ENCODE data around the gene PRR22.

PRR22 gene

GRCh38 chr19:5827891-5828660 lies 43.5 kb upstream of the PRR22 start:
- Histone ChIP-seq H4K20me1 (ENCODE audit: insufficient read depth, low read length) (no peaks in the 10 kb centered on the region), H3K79me2 (ENCODE audit: low read length) (no peaks in the 10 kb centered on the region), H3K36me3 (replicated peaks; ENCODE audit: insufficient read depth, low read length) (no peaks in the 10 kb centered on the region), H3K9ac (ENCODE audit: low read length) (peak overlapping the region; percentile 80), H3F3A (ENCODE audit: insufficient read depth, low read length) (peaks cover 14% of the 10 kb centered on the region), H3K27ac (ENCODE audit: low read length) (peak overlapping the region; percentile 74; the same call in 1 of the 2 replicates), H3K4me2 (ENCODE audit: low read depth, low read length) (peak overlapping the region; percentile 82), H2AFZ (ENCODE audit: low read length) (peak overlapping the region; percentile 37), H3K4me3 (ENCODE audit: low read length) (peak overlapping the region; percentile 66), H3K9me2 (replicated peaks; ENCODE audit: insufficient read depth, low read length) (no peaks in the 10 kb centered on the region), H3K9me3 (replicated peaks; ENCODE audit: insufficient read depth, low read length) (no peaks in the 10 kb centered on the region), H3K4me1 (ENCODE audit: low read length) (peaks cover 15% of the 10 kb centered on the region), H3K27me3 (replicated peaks; ENCODE audit: insufficient read depth, low read length) (peaks cover 52% of the 10 kb centered on the region)
- no peak for TF ChIP-seq CTCF (IDR thresholded peaks at IDR 0.05; ENCODE audit: low read length)
- no peak for TF ChIP-seq EZH2 (optimal IDR thresholded peaks at IDR 0.05; ENCODE audit: low read depth, low read length)
- no peak for TF ChIP-seq EZH2phosphoT487 (IDR thresholded peaks at IDR 0.05; ENCODE audit: low read length)
- DNase-seq = peak; percentile 92

- no peaks in the 10 kb centered on the region for H3K9me3 ChIP-seq (replicated peaks; ENCODE audit: insufficient read depth, low read length)
- H3K4me2 ChIP-seq (ENCODE audit: low read depth, low read length) = peak overlapping the region; percentile 84
- H3K4me1 ChIP-seq (ENCODE audit: low read length) = peaks cover 15% of the 10 kb centered on the region
- no peaks in the 10 kb centered on the region for H4K20me1 ChIP-seq (ENCODE audit: insufficient read depth, low read length)
- H3K36me3 ChIP-seq (replicated peaks; ENCODE audit: insufficient read depth, low read length) = no peaks in the 10 kb centered on the region
- peak overlapping the region; percentile 75 for H3K27ac ChIP-seq (ENCODE audit: low read length)
- peaks cover 14% of the 10 kb centered on the region for H3F3A ChIP-seq (ENCODE audit: insufficient read depth, low read length)
- no peaks in the 10 kb centered on the region for H3K79me2 ChIP-seq (ENCODE audit: low read length)
- peak overlapping the region; percentile 29 for H3K9ac ChIP-seq (ENCODE audit: low read length)
- no peaks in the 10 kb centered on the region for H3K9me2 ChIP-seq (replicated peaks; ENCODE audit: insufficient read depth, low read length)
- peak overlapping the region; percentile 60; the same call in 1 of the 2 replicates for H2AFZ ChIP-seq (ENCODE audit: low read length)
- H3K4me3 ChIP-seq (ENCODE audit: low read length) = peak overlapping the region; percentile 59
- peaks cover 51% of the 10 kb centered on the region for H3K27me3 ChIP-seq (replicated peaks; ENCODE audit: insufficient read depth, low read length)
- TF ChIP-seq EZH2 (optimal IDR thresholded peaks at IDR 0.05; ENCODE audit: low read depth, low read length) (no peak), EZH2phosphoT487 (IDR thresholded peaks at IDR 0.05; ENCODE audit: low read length) (no peak), CTCF (IDR thresholded peaks at IDR 0.05; ENCODE audit: low read length) (no peak)
- DNase-seq = no peak
Measured at GRCh38 chr19:5827342-5827890, 42.9 kb upstream of the PRR22 start.

GRCh38 chr19:5826531-5827341 lies 42.2 kb upstream of the PRR22 start:
- no peaks in the 10 kb centered on the region for H3K9me2 ChIP-seq (replicated peaks; ENCODE audit: insufficient read depth, low read length)
- TF ChIP-seq CTCF (IDR thresholded peaks at IDR 0.05; ENCODE audit: low read length) (peak; percentile 20), EZH2phosphoT487 (IDR thresholded peaks at IDR 0.05; ENCODE audit: low read length) (no peak)
- H3K9me3 ChIP-seq (replicated peaks; ENCODE audit: insufficient read depth, low read length) = no peaks in the 10 kb centered on the region
- H3F3A ChIP-seq (ENCODE audit: insufficient read depth, low read length) = peaks cover 14% of the 10 kb centered on the region
- peaks cover 15% of the 10 kb centered on the region for H3K4me1 ChIP-seq (ENCODE audit: low read length)
- no peaks in the 10 kb centered on the region for H3K79me2 ChIP-seq (ENCODE audit: low read length)
- H3K4me2 ChIP-seq (ENCODE audit: low read depth, low read length) = peak overlapping the region; percentile 84
- peak overlapping the region; percentile 29 for H3K9ac ChIP-seq (ENCODE audit: low read length)
- peak overlapping the region; percentile 59 for H3K4me3 ChIP-seq (ENCODE audit: low read length)
- peak; percentile 94 for DNase-seq
- no peaks in the 10 kb centered on the region for H3K36me3 ChIP-seq (replicated peaks; ENCODE audit: insufficient read depth, low read length)
- H3K27ac ChIP-seq (ENCODE audit: low read length) = peak overlapping the region; percentile 75
- peaks cover 51% of the 10 kb centered on the region for H3K27me3 ChIP-seq (replicated peaks; ENCODE audit: insufficient read depth, low read length)
- peak overlapping the region; percentile 60 for H2AFZ ChIP-seq (ENCODE audit: low read length)
- no peaks in the 10 kb centered on the region for H4K20me1 ChIP-seq (ENCODE audit: insufficient read depth, low read length)
